IMR-90 (cell line): Measurements from ENCODE around the gene SDR9C7. TPM values are rescaled to one million over a fixed set of nuclear protein-coding genes. Genes with fewer than 3 reads are reported as not detected.

Source experiments
- ATAC-seq: fragments of 200-7000 bp; cut with Tn5 transposase; 2 replicates; pipeline ENCODE4 v1.9.1; 2020; ENCODE audit warnings: low read depth, mild to moderate bottlenecking, moderate library complexity
- BruUV-seq: library from RNA; stranded (reverse); fragments of 400-500 nt; replicated peaks from 2 replicates; lab custom pipeline; 2021; lab: Mats Ljungman, UMichigan
- CTCF ChIA-PET: fragments of 300-600 bp; formaldehyde crosslinking; extraction: SDS; loops from one replicate; lab custom pipeline; 2021; ENCODE audit warnings: antibody characterized with exemption; lab: Yijun Ruan, JAX
- POLR2A ChIA-PET: fragments of 300-600 bp; sonication (Branson Sonifier 250); formaldehyde crosslinking; loops from one replicate; lab custom pipeline; 2022; ENCODE audit warnings: antibody characterized with exemption; ENCODE audit not compliant: unreplicated experiment; lab: Charles Lee
- DNase-seq: peaks from one replicate; pipeline ENCODE4 v3.0.0; 2013
- H2AFZ ChIP-seq: replicated peaks from 2 replicates; pipeline ENCODE3; 2013; ENCODE audit warnings: low read length, mild to moderate bottlenecking; ENCODE audit not compliant: poor library complexity
- H2AK5ac ChIP-seq: 2 replicates; pipeline ENCODE4 v1.6.1; 2013; ENCODE audit warnings: low read depth, low read length, inconsistent platforms
- H2AK9ac ChIP-seq: replicated peaks from 2 replicates; pipeline ENCODE3; 2013; ENCODE audit warnings: mild to moderate bottlenecking, low read depth, low read length, moderate library complexity; ENCODE audit not compliant: poor library complexity
- H2BK120ac ChIP-seq: 2 replicates; pipeline ENCODE4 v1.6.1; 2013; ENCODE audit warnings: low read depth, low read length, inconsistent platforms
- H2BK15ac ChIP-seq: 3 replicates; pipeline ENCODE4 v1.6.1; 2013; ENCODE audit warnings: low read depth, low read length, inconsistent platforms
- H2BK20ac ChIP-seq: 2 replicates; pipeline ENCODE4 v1.6.1; 2013; ENCODE audit warnings: low read depth, mild to moderate bottlenecking, inconsistent platforms, low read length, moderate library complexity
- H2BK5ac ChIP-seq: 2 replicates; pipeline ENCODE4 v1.6.1; 2013; ENCODE audit warnings: mild to moderate bottlenecking, low read depth, low read length, inconsistent platforms; ENCODE audit not compliant: poor library complexity, severe bottlenecking
- H3K14ac ChIP-seq: replicated peaks from 2 replicates; pipeline ENCODE4 v1.6.1; 2013; ENCODE audit warnings: low read depth, low read length, inconsistent platforms
- H3K18ac ChIP-seq: 2 replicates; pipeline ENCODE4 v1.6.1; 2013; ENCODE audit warnings: low read depth, low read length, control low read depth
- H3K23ac ChIP-seq: 2 replicates; pipeline ENCODE4 v1.6.1; 2013; ENCODE audit warnings: low read depth, low read length, inconsistent platforms
- H3K27ac ChIP-seq: 2 replicates; pipeline ENCODE4 v1.5.1; 2013; ENCODE audit warnings: mild to moderate bottlenecking, control low read depth, low read length; ENCODE audit not compliant: insufficient read depth
- H3K27me3 ChIP-seq: 2 replicates; pipeline ENCODE4 v1.6.1; 2013; ENCODE audit warnings: low read length; ENCODE audit not compliant: control insufficient read depth, insufficient read depth
- H3K36me3 ChIP-seq: 2 replicates; pipeline ENCODE4 v1.6.1; 2013; ENCODE audit warnings: low read length, mixed read lengths; ENCODE audit not compliant: control insufficient read depth, insufficient read depth
- H3K4ac ChIP-seq: 2 replicates; pipeline ENCODE4 v1.6.1; 2013; ENCODE audit warnings: low read depth, low read length, inconsistent platforms
- H3K4me1 ChIP-seq: 2 replicates; pipeline ENCODE4 v1.6.1; 2013; ENCODE audit warnings: low read length, mixed read lengths; ENCODE audit not compliant: control insufficient read depth, insufficient read depth
- H3K4me2 ChIP-seq: 2 replicates; pipeline ENCODE4 v1.6.1; 2013; ENCODE audit warnings: low read depth, mild to moderate bottlenecking, control low read depth, low read length, moderate library complexity
- H3K4me3 ChIP-seq: 2 replicates; pipeline ENCODE4 v1.5.1; 2013; ENCODE audit warnings: low read depth, mild to moderate bottlenecking, control low read depth, low read length, moderate library complexity; ENCODE audit not compliant: insufficient read depth
- H3K56ac ChIP-seq: 2 replicates; pipeline ENCODE4 v1.6.1; 2013; ENCODE audit warnings: low read length, inconsistent platforms; ENCODE audit not compliant: insufficient read depth; ENCODE audit errors: extremely low read depth
- H3K79me1 ChIP-seq, 2 experiments: 2 replicates each; pipeline ENCODE4 v1.6.1; 2013; ENCODE audit warnings: low read length in 2 of 2, inconsistent platforms in 1 of 2, low read depth in 1 of 2
- H3K9ac ChIP-seq: 2 replicates; pipeline ENCODE4 v1.6.1; 2013; ENCODE audit warnings: low read depth, low read length, control low read depth
- H3K9me1 ChIP-seq: 2 replicates; pipeline ENCODE4 v1.6.1; 2013; ENCODE audit warnings: low read length, inconsistent platforms; ENCODE audit not compliant: insufficient read depth
- H3K9me3 ChIP-seq: 2 replicates; pipeline ENCODE4 v1.6.1; 2013; ENCODE audit warnings: low read length; ENCODE audit not compliant: control insufficient read depth, insufficient read depth
- H4K20me1 ChIP-seq: 2 replicates; pipeline ENCODE4 v1.6.1; 2013; ENCODE audit warnings: low read length, inconsistent platforms; ENCODE audit not compliant: insufficient read depth
- H4K5ac ChIP-seq: 2 replicates; pipeline ENCODE4 v1.6.1; 2013; ENCODE audit warnings: mild to moderate bottlenecking, low read depth, low read length, control low read depth
- H4K8ac ChIP-seq, 2 experiments: 2 replicates each; pipeline ENCODE4 v1.6.1; 2013; ENCODE audit warnings: low read depth in 2 of 2, low read length in 2 of 2, control low read depth in 1 of 2, inconsistent platforms in 1 of 2
- H4K91ac ChIP-seq: 2 replicates; pipeline ENCODE4 v1.6.1; 2013; ENCODE audit warnings: low read depth, low read length, inconsistent platforms; ENCODE audit not compliant: insufficient read depth
- CEBPB ChIP-seq: IDR thresholded peaks from 2 replicates; pipeline ENCODE4 v1.6.1; 2012; ENCODE audit warnings: low read depth, low read length, improper control_type of control experiment
- CHD1 ChIP-seq: IDR thresholded peaks from 2 replicates; pipeline ENCODE4 v1.6.1; 2012; ENCODE audit warnings: low read depth, low read length, improper control_type of control experiment
- FOS ChIP-seq: fragments of 150-350 bp; IDR thresholded peaks from 2 replicates; pipeline ENCODE4 v1.6.1; 2016; ENCODE audit warnings: low read depth, low read length
- MAFK ChIP-seq: IDR thresholded peaks from 2 replicates; pipeline ENCODE4 v1.6.1; 2012; ENCODE audit warnings: low read depth, low read length, improper control_type of control experiment
- MAZ ChIP-seq: IDR thresholded peaks from 2 replicates; pipeline ENCODE4 v1.6.1; 2012; ENCODE audit warnings: low read depth, mild to moderate bottlenecking, low read length, improper control_type of control experiment, moderate library complexity, borderline replicate concordance
- NFE2L2 ChIP-seq: fragments of 150-350 bp; IDR thresholded peaks from 2 replicates; pipeline ENCODE4 v1.6.1; 2016; ENCODE audit warnings: low read depth, mild to moderate bottlenecking, low read length
- POLR2A ChIP-seq: IDR thresholded peaks from 2 replicates; pipeline ENCODE4 v1.6.1; 2012; ENCODE audit warnings: mild to moderate bottlenecking, low read depth, low read length
- RAD21 ChIP-seq: IDR thresholded peaks from 2 replicates; pipeline ENCODE4 v1.6.1; 2012; ENCODE audit warnings: low read length, improper control_type of control experiment
- RFX5 ChIP-seq: IDR thresholded peaks from 2 replicates; pipeline ENCODE4 v1.8.0; 2012; ENCODE audit warnings: low read depth, mild to moderate bottlenecking, low read length, moderate library complexity
- SMC3 ChIP-seq: fragments of 150-350 bp; IDR thresholded peaks from 2 replicates; pipeline ENCODE4 v1.6.1; 2016; ENCODE audit warnings: low read depth, mild to moderate bottlenecking, antibody characterized with exemption, low read length, moderate library complexity
- WGBS, 2 experiments: methylation state at CpG; one replicate each; pipeline versions ENCODE4 v1.1.5 to v1.1.7; 2013; ENCODE audit warnings: missing lambda C conversion rate in 2 of 2; ENCODE audit not compliant: insufficient read length in 1 of 2; ENCODE audit errors: extremely low coverage in 2 of 2; 5-methylcytosine and 5-hydroxymethylcytosine counted together
- dilution Hi-C: fragments of 300-500 bp; cut with HindIII; formaldehyde crosslinking; loops from one replicate; pipeline ENCODE4 v1.14.3; 2018; ENCODE audit warnings: low sequenced_read_pairs; ENCODE audit not compliant: unreplicated experiment
- in situ Hi-C: fragments of 300-500 bp; cut with MboI; formaldehyde crosslinking; loops from 3 replicates; pipeline ENCODE4 v1.14.3; 2019; ENCODE audit warnings: low sequenced_read_pairs, inconsistent platforms, mixed read lengths
- intact Hi-C: fragments of 100-400 bp; cut with micrococcal nuclease; formaldehyde crosslinking; loops from 2 replicates; pipeline ENCODE4 v1.10.0; 2022
- polyA plus RNA-seq, 3 experiments: library from polyadenylated mRNA; depleted of rRNA; stranded (reverse); fragments of >200 nt; gene quantifications; 2 replicates each; pipeline ENCODE4 v1.2.3, GENCODE V29; 2012; ENCODE audit warnings: low replicate concordance in 1 of 3
- total RNA-seq: library from RNA; depleted of rRNA; stranded (reverse); fragments of >200 nt; gene quantifications from 2 replicates; pipeline ENCODE4 v1.2.3, GENCODE V29; 2012
- TF ChIP-seq, protein P1 (sequence below): conservative IDR thresholded peaks from 2 replicates; pipeline ENCODE4 v1.5.1; 2012; ENCODE audit warnings: mild to moderate bottlenecking, low read depth, low read length, improper control_type of control experiment
- TF ChIP-seq, protein P2 (sequence below): fragments of 150-350 bp; IDR thresholded peaks from 2 replicates; pipeline ENCODE4 v1.6.1; 2017; ENCODE audit warnings: mild to moderate bottlenecking, antibody characterized with exemption, low read length, low read depth
- TF ChIP-seq, protein P3 (sequence below): fragments of 150-350 bp; IDR thresholded peaks from 2 replicates; pipeline ENCODE4 v1.6.1; 2016; ENCODE audit warnings: low read depth, mild to moderate bottlenecking, low read length, moderate library complexity, borderline replicate concordance

The SDR9C7 gene
- total and polyA plus RNA-seq, 2 of the 4 experiments (the other 2 are of a cell fraction), result not detected

DNA sequence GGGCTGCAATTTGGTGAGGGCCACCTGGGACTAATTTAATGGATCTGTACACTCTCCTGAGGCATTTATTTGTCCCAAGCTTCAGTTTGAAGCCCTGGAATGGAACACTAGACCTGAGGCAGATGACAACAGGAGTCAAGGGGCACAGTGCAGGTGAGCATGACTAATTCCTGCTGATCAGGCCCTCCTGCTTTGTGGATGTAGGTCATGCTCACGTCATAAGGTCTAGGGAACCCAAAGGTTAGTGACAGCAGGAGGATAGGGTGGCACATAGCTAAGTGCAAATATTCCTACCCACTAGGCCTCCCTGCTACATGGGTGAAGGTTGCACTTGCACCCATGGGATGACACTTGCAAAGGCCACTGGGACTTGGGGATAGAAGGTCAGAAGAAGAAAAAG lies 30.8 kb downstream of the SDR9C7 start:
- Histone ChIP-seq H4K91ac (no peak overlapping the region), H4K8ac (no peak overlapping the region), H2AK9ac (no peak overlapping the region), H3K4ac (no peak overlapping the region), H3K9me3 (peaks cover 19% of the 10 kb centered on the region), H3K36me3 (no peaks in the 10 kb centered on the region), H2BK20ac (no peak overlapping the region), H3K9me1 (no peaks in the 10 kb centered on the region), H2BK120ac (no peak overlapping the region), H2AK5ac (no peak overlapping the region), H2BK15ac (no peak overlapping the region), H3K27ac (no peak overlapping the region), H2AFZ (no peak overlapping the region), H3K18ac (no peak overlapping the region), H3K4me2 (no peak overlapping the region), H3K79me1 (no peaks in the 10 kb centered on the region), H2BK5ac (no peak overlapping the region), H4K5ac (no peak overlapping the region), H3K56ac (no peak overlapping the region), H4K20me1 (no peaks in the 10 kb centered on the region), H3K27me3 (0 out of 2 replicates have a peak, but pooled peaks cover 2% of the 10 kb centered on the region), H3K4me1 (no peaks in the 10 kb centered on the region), H3K23ac (no peak overlapping the region), H3K14ac (no peak overlapping the region), H3K9ac (no peak overlapping the region), H3K4me3 (no peak overlapping the region)
- intact Hi-C loops, result no loop called here
- DNase-seq, result no peak
- POLR2A ChIA-PET, result no interaction called here
- dilution Hi-C loops, result no loop called here
- TF ChIP-seq POLR2A (no peak), MAZ (no peak), MAFK (no peak), NFE2L2 (no peak), FOS (no peak), CEBPB (no peak), RFX5 (no peak), SMC3 (no peak), RAD21 (no peak), CHD1 (no peak)
- TF ChIP-seq, protein P1, sequence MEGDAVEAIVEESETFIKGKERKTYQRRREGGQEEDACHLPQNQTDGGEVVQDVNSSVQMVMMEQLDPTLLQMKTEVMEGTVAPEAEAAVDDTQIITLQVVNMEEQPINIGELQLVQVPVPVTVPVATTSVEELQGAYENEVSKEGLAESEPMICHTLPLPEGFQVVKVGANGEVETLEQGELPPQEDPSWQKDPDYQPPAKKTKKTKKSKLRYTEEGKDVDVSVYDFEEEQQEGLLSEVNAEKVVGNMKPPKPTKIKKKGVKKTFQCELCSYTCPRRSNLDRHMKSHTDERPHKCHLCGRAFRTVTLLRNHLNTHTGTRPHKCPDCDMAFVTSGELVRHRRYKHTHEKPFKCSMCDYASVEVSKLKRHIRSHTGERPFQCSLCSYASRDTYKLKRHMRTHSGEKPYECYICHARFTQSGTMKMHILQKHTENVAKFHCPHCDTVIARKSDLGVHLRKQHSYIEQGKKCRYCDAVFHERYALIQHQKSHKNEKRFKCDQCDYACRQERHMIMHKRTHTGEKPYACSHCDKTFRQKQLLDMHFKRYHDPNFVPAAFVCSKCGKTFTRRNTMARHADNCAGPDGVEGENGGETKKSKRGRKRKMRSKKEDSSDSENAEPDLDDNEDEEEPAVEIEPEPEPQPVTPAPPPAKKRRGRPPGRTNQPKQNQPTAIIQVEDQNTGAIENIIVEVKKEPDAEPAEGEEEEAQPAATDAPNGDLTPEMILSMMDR, result no peak
- TF ChIP-seq, protein P2, sequence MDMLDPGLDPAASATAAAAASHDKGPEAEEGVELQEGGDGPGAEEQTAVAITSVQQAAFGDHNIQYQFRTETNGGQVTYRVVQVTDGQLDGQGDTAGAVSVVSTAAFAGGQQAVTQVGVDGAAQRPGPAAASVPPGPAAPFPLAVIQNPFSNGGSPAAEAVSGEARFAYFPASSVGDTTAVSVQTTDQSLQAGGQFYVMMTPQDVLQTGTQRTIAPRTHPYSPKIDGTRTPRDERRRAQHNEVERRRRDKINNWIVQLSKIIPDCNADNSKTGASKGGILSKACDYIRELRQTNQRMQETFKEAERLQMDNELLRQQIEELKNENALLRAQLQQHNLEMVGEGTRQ, result no peak
- TF ChIP-seq, protein P3, sequence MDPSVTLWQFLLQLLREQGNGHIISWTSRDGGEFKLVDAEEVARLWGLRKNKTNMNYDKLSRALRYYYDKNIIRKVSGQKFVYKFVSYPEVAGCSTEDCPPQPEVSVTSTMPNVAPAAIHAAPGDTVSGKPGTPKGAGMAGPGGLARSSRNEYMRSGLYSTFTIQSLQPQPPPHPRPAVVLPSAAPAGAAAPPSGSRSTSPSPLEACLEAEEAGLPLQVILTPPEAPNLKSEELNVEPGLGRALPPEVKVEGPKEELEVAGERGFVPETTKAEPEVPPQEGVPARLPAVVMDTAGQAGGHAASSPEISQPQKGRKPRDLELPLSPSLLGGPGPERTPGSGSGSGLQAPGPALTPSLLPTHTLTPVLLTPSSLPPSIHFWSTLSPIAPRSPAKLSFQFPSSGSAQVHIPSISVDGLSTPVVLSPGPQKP, result no peak
- ATAC-seq, result no peak
- no CpG with 5 or more reads among the region's 1 CpG for WGBS, 2 experiments
- BruUV-seq, result no TSS peak
- in situ Hi-C loops, result no loop called here
- CTCF ChIA-PET, result no interaction called here
